Astrocyte (in vitro differentiated cells and primary cell): ENCODE measurements around the gene ZRANB2. TPM values are rescaled to one million over a fixed set of nuclear protein-coding genes. Genes with fewer than 3 reads are reported as not detected.

Experiments
- DNase-seq: peaks from one replicate; pipeline ENCODE4 v3.0.0-alpha.2; 2010; ENCODE audit warnings: low read depth
- FAIRE-seq: peaks from 2 replicates; lab custom pipeline; 2011; peaks lifted over from hg19 to GRCh38; lab: Jason Lieb, UNC
- H2AFZ ChIP-seq: 2 replicates; pipeline ENCODE4 v1.6.0; 2012; ENCODE audit warnings: low read depth, low read length, inconsistent platforms
- H3K27ac ChIP-seq: 2 replicates; pipeline ENCODE4 v1.5.1; 2011; ENCODE audit warnings: low read depth, low read length, inconsistent platforms
- H3K27me3 ChIP-seq: 2 replicates; pipeline ENCODE4 v1.6.0; 2011; ENCODE audit warnings: low read length, inconsistent platforms; ENCODE audit not compliant: insufficient read depth
- H3K36me3 ChIP-seq: 2 replicates; pipeline ENCODE4 v1.5.1; 2011; ENCODE audit warnings: low read length, inconsistent platforms; ENCODE audit not compliant: insufficient read depth
- H3K4me1 ChIP-seq: 2 replicates; pipeline ENCODE4 v1.5.1; 2011; ENCODE audit warnings: low read length, inconsistent platforms; ENCODE audit not compliant: insufficient read depth
- H3K4me2 ChIP-seq: 2 replicates; pipeline ENCODE4 v1.6.0; 2012; ENCODE audit warnings: low read length, inconsistent platforms
- H3K4me3 ChIP-seq: 2 replicates; pipeline ENCODE4 v1.5.1; 2011; ENCODE audit warnings: low read depth, mild to moderate bottlenecking, low read length, inconsistent platforms; ENCODE audit not compliant: insufficient read depth
- H3K79me2 ChIP-seq: 2 replicates; pipeline ENCODE4 v1.6.0; 2012; ENCODE audit warnings: mild to moderate bottlenecking, low read length, inconsistent platforms; ENCODE audit not compliant: insufficient read depth
- H3K9ac ChIP-seq: 2 replicates; pipeline ENCODE4 v1.6.0; 2012; ENCODE audit warnings: mild to moderate bottlenecking, low read length, inconsistent platforms
- H3K9me3 ChIP-seq: 2 replicates; pipeline ENCODE4 v1.5.1; 2012; ENCODE audit warnings: low read depth, mild to moderate bottlenecking, low read length, inconsistent platforms; ENCODE audit not compliant: insufficient read depth
- H4K20me1 ChIP-seq: 2 replicates; pipeline ENCODE4 v1.6.0; 2012; ENCODE audit warnings: low read length, inconsistent platforms; ENCODE audit not compliant: insufficient read depth
- H3K27ac Mint-ChIP-seq: one replicate; pipeline ENCODE4 v1.8.0; 2021; ENCODE audit warnings: mild to moderate bottlenecking, mixed read lengths; ENCODE audit not compliant: unreplicated experiment
- H3K27me3 Mint-ChIP-seq: one replicate; pipeline ENCODE4 v1.8.0; 2021; ENCODE audit warnings: low read depth, mixed read lengths; ENCODE audit not compliant: unreplicated experiment
- H3K36me3 Mint-ChIP-seq: one replicate; pipeline ENCODE4 v1.8.0; 2021; ENCODE audit warnings: low read depth, mixed read lengths; ENCODE audit not compliant: unreplicated experiment
- H3K4me1 Mint-ChIP-seq: one replicate; pipeline ENCODE4 v1.8.0; 2021; ENCODE audit warnings: low read depth, mixed read lengths; ENCODE audit not compliant: unreplicated experiment
- H3K4me3 Mint-ChIP-seq: one replicate; pipeline ENCODE4 v1.8.0; 2021; ENCODE audit warnings: mild to moderate bottlenecking, moderate library complexity, mixed read lengths; ENCODE audit not compliant: unreplicated experiment
- H3K9me3 Mint-ChIP-seq: one replicate; pipeline ENCODE4 v1.8.0; 2021; ENCODE audit warnings: mild to moderate bottlenecking, mixed read lengths; ENCODE audit not compliant: unreplicated experiment
- EZH2 ChIP-seq: IDR thresholded peaks from 2 replicates; pipeline ENCODE4 v1.6.1; 2012; ENCODE audit warnings: mild to moderate bottlenecking, low read length, inconsistent platforms; ENCODE audit not compliant: insufficient read depth
- total RNA-seq: library from RNA; stranded (reverse); gene quantifications from 2 replicates; pipeline ENCODE4 v1.2.1, GENCODE V29; 2021
- TF ChIP-seq, protein P1 (sequence below): IDR thresholded peaks from 2 replicates; pipeline ENCODE4 v1.5.1; 2011; ENCODE audit warnings: low read depth, mild to moderate bottlenecking, inconsistent platforms, low read length, moderate library complexity; ENCODE audit not compliant: insufficient read depth

Gene ZRANB2
- total RNA-seq, 1 donor from 2014 or later, result 97.0 TPM

DNA sequence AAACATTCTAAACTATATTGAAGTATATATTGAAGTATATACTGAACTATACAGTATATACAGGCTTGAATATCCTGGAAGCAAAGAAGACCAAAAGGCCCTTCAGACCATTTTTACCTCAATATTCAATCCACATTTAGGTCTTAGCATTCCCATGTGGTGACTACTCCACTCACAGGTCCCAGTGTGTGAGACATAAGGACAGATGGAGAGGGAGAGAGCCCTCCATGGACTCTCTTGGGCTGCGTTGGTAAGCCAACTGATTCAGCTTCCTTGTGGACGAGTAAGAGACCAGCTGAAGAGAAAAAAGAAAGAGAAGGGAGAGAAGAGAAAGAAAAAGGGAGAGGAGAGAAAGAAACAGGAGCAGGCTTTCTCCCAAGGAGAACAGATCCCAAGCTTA is 37.3 kb upstream of the ZRANB2 start:
- no peaks in the 10 kb centered on the region for H4K20me1 ChIP-seq
- no peak overlapping the region for H3K9ac ChIP-seq
- no peaks in the 10 kb centered on the region for H3K36me3 ChIP-seq
- no peak overlapping the region for H2AFZ ChIP-seq
- TF ChIP-seq, protein P1, sequence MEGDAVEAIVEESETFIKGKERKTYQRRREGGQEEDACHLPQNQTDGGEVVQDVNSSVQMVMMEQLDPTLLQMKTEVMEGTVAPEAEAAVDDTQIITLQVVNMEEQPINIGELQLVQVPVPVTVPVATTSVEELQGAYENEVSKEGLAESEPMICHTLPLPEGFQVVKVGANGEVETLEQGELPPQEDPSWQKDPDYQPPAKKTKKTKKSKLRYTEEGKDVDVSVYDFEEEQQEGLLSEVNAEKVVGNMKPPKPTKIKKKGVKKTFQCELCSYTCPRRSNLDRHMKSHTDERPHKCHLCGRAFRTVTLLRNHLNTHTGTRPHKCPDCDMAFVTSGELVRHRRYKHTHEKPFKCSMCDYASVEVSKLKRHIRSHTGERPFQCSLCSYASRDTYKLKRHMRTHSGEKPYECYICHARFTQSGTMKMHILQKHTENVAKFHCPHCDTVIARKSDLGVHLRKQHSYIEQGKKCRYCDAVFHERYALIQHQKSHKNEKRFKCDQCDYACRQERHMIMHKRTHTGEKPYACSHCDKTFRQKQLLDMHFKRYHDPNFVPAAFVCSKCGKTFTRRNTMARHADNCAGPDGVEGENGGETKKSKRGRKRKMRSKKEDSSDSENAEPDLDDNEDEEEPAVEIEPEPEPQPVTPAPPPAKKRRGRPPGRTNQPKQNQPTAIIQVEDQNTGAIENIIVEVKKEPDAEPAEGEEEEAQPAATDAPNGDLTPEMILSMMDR, result no peak
- TF ChIP-seq EZH2, result no peak
- FAIRE-seq (no peak), DNase-seq (no peak)
- H3K27ac ChIP-seq, result no peak overlapping the region
- Mint-ChIP-seq H3K27me3 (no peaks in the 10 kb centered on the region), H3K9me3 (peaks cover 5% of the 10 kb centered on the region), H3K27ac (no peak overlapping the region), H3K36me3 (no peaks in the 10 kb centered on the region), H3K4me3 (no peak overlapping the region), H3K4me1 (peaks cover 4% of the 10 kb centered on the region)
- H3K4me3 ChIP-seq, result no peak overlapping the region
- no peaks in the 10 kb centered on the region for H3K9me3 ChIP-seq
- H3K4me2 ChIP-seq, result no peak overlapping the region
- H3K27me3 ChIP-seq, result no peaks in the 10 kb centered on the region
- H3K79me2 ChIP-seq, result no peaks in the 10 kb centered on the region
- H3K4me1 ChIP-seq, result no peaks in the 10 kb centered on the region

DNA sequence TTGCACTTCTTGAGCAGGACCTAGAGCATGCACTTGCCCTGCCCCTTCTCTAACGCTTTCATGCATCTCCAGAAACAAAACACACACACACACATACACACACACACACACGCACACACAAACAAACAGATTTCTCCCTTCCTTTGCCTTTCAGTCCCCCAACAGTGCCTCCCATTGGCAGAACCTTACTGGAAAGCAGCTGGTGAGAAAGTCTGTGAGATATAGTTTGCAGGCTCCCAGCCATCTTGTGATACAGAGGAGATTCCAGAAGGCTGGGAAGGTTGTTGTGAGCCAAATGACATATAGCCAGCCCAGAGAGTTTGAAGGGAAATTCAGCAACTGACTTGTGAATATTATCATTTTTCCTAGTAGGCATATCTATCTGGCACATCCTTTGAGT is 35.9 kb upstream of the ZRANB2 start:
- H4K20me1 ChIP-seq, result no peaks in the 10 kb centered on the region
- Mint-ChIP-seq H3K9me3 (no peaks in the 10 kb centered on the region), H3K36me3 (no peaks in the 10 kb centered on the region), H3K27me3 (no peaks in the 10 kb centered on the region), H3K4me3 (no peak overlapping the region), H3K4me1 (peaks cover 4% of the 10 kb centered on the region), H3K27ac (no peak overlapping the region)
- H3K27me3 ChIP-seq, result no peaks in the 10 kb centered on the region
- H3K4me1 ChIP-seq, result no peaks in the 10 kb centered on the region
- H2AFZ ChIP-seq, result no peak overlapping the region
- no peak overlapping the region for H3K4me2 ChIP-seq
- DNase-seq (no peak), FAIRE-seq (no peak)
- no peak overlapping the region for H3K4me3 ChIP-seq
- no peak overlapping the region for H3K9ac ChIP-seq
- no peaks in the 10 kb centered on the region for H3K9me3 ChIP-seq
- H3K27ac ChIP-seq, result no peak overlapping the region
- no peaks in the 10 kb centered on the region for H3K36me3 ChIP-seq
- TF ChIP-seq, protein P1, result no peak
- TF ChIP-seq EZH2, result no peak
- H3K79me2 ChIP-seq, result no peaks in the 10 kb centered on the region

DNA sequence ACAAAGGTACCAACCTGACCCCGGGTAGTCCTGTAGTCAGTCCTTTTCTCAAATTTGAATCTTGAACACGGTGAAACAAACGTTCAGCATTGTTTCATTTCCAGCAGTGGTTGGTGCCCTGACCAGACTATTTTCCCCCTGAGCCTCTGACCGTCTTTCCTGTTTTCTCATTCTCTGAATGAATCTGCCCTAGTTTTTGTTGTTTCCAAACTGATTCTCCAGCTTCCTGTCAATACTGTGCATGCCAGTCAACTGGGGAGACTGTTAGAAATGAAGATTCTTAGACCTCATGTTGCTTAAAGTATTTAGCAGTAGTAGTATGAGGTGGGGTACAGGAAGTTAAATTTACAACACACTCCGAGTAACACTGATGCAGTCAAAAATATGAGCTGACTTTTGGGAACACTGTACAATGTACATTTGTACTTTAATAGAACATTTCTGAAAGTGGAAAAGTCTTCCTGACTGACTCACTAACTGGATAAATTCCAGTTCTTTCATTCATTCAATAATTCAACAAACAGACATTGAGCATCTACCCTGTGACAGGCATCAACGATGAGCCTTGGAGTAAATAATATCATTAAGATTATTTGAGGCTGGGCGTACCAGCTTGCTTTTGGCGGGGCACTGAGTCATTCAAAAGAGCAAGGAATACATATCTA is 26.0 kb upstream of the ZRANB2 start:
- Histone ChIP-seq H3K36me3 (no peaks in the 10 kb centered on the region), H3K4me1 (no peaks in the 10 kb centered on the region), H3K27me3 (no peaks in the 10 kb centered on the region), H3K27ac (no peak overlapping the region), H3K9ac (no peak overlapping the region), H2AFZ (no peak overlapping the region), H3K4me3 (no peak overlapping the region), H3K4me2 (no peak overlapping the region), H3K79me2 (no peaks in the 10 kb centered on the region), H3K9me3 (no peaks in the 10 kb centered on the region), H4K20me1 (no peaks in the 10 kb centered on the region)
- Mint-ChIP-seq H3K4me1 (no peaks in the 10 kb centered on the region), H3K36me3 (no peaks in the 10 kb centered on the region), H3K9me3 (no peaks in the 10 kb centered on the region), H3K27me3 (no peaks in the 10 kb centered on the region), H3K27ac (no peak overlapping the region), H3K4me3 (no peak overlapping the region)
- DNase-seq (no peak), FAIRE-seq (no peak)
- TF ChIP-seq EZH2, result no peak
- TF ChIP-seq, protein P1, result no peak
